ENCODE data around the gene EIPR1. TPM values are rescaled to one million over a fixed set of nuclear protein-coding genes. Genes with fewer than 3 reads are reported as not detected.

The EIPR1 gene
- total RNA-seq, 1 donor, result 23.3 TPM

DNA sequence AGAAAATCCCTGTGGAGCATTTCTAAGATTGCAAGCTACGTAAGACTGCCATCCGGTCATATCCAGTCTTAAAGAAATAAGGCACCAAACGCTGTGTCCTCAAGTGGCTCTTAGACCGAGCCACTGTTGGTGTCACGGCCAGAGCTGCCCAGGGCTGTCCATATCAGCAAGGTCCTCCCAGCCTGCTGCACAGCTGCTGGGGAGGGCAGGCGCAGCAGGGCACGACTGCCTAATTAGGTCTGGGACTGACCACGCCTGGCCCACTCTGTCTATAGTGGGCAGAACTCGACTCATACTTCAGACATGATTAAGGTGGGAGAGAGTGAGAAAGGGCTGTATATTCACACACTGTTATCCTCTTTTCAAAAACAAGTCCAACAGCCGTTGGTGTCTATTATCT, 39.3 kb downstream of the EIPR1 start:
- H3K4me3 ChIP-seq (ENCODE audit: low read depth, low read length), result no peak overlapping the region
- DNase-seq (ENCODE audit: low read depth), result no peak
- TF ChIP-seq, protein P1, sequence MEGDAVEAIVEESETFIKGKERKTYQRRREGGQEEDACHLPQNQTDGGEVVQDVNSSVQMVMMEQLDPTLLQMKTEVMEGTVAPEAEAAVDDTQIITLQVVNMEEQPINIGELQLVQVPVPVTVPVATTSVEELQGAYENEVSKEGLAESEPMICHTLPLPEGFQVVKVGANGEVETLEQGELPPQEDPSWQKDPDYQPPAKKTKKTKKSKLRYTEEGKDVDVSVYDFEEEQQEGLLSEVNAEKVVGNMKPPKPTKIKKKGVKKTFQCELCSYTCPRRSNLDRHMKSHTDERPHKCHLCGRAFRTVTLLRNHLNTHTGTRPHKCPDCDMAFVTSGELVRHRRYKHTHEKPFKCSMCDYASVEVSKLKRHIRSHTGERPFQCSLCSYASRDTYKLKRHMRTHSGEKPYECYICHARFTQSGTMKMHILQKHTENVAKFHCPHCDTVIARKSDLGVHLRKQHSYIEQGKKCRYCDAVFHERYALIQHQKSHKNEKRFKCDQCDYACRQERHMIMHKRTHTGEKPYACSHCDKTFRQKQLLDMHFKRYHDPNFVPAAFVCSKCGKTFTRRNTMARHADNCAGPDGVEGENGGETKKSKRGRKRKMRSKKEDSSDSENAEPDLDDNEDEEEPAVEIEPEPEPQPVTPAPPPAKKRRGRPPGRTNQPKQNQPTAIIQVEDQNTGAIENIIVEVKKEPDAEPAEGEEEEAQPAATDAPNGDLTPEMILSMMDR (IDR thresholded peaks at IDR 0.05; ENCODE audit: insufficient read depth, low read length), result no peak

DNA sequence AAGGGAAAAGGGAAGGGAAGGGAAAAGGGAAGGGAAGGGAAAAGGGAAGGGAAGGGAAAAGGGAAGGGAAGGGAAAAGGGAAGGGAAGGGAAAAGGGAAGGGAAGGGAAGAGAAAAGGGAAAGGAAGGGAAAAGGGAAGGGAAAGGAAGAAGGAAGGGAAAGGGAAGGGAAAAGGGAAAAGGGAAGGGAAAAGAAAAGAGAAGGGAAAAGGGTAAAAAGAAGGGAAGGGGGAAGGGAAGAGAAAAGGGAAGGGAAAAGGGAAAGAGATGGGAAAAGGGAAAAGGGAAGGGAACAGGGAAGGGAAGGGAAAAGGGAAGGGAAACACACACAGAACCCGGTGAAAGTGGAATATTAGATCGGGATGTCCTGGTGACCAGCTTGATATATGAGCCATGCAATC, 40.8 kb downstream of the EIPR1 start:
- TF ChIP-seq, protein P1 (IDR thresholded peaks at IDR 0.05; ENCODE audit: insufficient read depth, low read length), result no peak
- no peak for DNase-seq (ENCODE audit: low read depth)
- no peak overlapping the region for H3K4me3 ChIP-seq (ENCODE audit: low read depth, low read length)

DNA sequence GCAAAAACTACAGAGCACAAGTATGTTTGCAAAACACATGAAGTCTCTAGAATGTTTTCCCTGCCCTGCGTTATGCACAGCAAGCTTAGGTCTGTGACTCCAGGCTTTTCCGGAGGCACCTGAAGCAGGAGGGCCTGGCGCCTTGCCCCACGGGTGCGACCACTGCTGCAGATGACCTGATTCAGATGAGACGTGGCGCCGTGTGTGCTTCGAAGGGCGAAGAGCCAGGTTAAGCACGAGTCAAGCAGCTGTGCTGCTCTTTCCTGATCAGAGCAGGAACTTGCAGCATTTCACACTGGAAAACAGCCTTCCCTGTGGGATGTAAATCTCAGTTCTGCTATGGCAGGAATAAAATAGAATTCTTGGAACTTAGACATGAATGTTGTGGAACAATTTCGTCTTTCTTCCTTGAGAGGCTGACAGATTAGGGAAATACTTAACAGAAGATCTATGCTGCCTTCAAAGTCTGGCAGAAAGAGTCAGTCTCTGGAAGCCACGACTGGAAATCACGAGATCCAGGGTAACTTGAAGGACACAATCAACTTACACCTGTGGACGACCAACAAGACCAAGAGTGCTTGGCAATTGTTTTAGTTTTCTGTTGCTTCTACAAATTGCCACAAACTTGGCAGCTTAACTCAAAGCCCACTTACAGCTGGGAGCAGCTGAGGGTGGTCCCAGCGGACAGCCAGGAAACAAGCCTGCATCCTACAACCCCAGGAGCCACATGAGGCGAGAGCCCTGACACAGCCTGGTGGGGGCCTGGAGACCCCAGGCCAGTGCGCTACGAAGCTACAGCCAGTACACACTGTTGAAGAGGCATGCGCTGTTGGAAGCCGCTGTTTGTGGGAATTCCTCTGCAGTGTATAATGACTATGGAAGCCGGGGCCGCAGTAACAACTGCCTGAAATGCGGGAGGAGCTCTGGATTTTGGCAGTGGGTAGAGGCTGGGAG, 42.9 kb downstream of the EIPR1 start:
- TF ChIP-seq, protein P1 (IDR thresholded peaks at IDR 0.05; ENCODE audit: insufficient read depth, low read length), result no peak
- peak; percentile 28 for DNase-seq (ENCODE audit: low read depth)

DNA sequence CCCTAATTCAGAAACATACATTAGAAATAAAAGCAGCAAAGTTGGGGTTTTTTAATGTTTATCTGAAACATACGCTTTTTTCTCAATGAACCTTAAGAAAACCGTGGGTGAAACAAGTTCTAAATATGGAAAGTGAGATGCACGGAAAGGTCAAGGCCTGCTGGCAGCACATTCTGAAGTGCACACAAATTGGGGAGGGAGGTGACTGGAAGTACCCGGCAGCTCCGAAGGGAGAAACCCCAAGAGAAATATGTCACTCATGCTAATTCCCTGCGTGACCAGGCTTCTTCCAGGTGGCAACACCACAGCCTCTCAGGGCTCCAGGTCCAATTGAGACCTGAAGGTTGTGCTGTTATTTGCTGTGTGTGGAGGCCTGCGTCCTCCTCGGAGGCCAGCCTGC, 45.5 kb downstream of the EIPR1 start:
- TF ChIP-seq, protein P1 (IDR thresholded peaks at IDR 0.05; ENCODE audit: insufficient read depth, low read length), result no peak
- no peak for DNase-seq (ENCODE audit: low read depth)
- H3K4me3 ChIP-seq (ENCODE audit: low read depth, low read length), result no peak overlapping the region

More for the DNA sequence above, 42.9 kb downstream of the EIPR1 start:
- H3K4me3 ChIP-seq (ENCODE audit: low read depth, low read length), result no peak overlapping the region

DNA sequence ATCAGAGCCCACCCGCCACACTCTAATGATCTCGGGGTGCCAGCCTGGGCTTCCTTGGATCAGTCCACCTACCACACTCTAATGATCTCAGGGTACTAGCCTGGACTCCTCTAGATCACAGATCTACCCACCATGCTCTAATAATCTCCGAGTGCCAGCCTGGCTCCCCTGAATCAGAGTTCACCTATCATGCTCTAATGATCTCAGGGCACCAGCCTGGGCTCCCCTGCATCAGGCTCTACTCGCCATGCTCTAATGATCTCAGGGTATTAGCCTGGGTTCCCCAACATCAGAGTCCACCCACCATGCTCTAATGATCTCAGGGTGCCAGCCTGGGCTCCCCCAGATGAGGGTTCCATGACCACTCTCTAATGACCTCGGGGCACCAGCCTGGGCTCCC, 48.1 kb downstream of the EIPR1 start:
- no peak for DNase-seq (ENCODE audit: low read depth)
- TF ChIP-seq, protein P1 (IDR thresholded peaks at IDR 0.05; ENCODE audit: insufficient read depth, low read length), result no peak
- H3K4me3 ChIP-seq (ENCODE audit: low read depth, low read length), result no peak overlapping the region

DNA sequence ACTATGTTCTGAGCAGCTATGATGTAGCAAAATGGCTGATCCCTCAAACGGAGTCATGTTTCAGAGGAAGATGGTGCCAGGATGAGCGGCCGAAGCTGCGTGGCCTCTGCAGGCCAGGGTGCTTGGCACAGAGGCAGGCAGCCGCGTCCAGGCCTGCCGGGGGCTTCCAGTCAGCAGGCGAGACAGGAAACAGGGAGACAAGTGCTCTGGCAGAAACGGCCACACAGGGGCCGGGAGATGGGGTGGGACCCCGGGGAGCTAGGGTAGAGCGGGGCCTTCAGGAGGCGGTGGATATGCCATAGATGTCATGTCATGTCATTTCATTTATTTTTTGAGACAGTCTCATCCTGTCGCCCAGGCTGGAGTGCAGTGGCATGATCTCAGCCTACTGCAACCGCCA, 50.7 kb downstream of the EIPR1 start:
- H3K4me3 ChIP-seq (ENCODE audit: low read depth, low read length), result no peak overlapping the region
- DNase-seq (ENCODE audit: low read depth), result no peak

More for the DNA sequence above, 50.7 kb downstream of the EIPR1 start:
- TF ChIP-seq, protein P1 (IDR thresholded peaks at IDR 0.05; ENCODE audit: insufficient read depth, low read length), result no peak
